Ammon's horn (tissue), 1 donor: ENCODE data around the gene CD33.

Source experiments
- DNase-seq: peaks from one replicate; pipeline ENCODE4 v3.0.0-alpha.2; 2016; ENCODE audit warnings: low spot score

The CD33 gene

GRCh38 chr19:51210191-51210784, 14.6 kb upstream of the CD33 start:
- no peak for DNase-seq

- DNase-seq = peak; percentile 59
These were observed 14.0 kb upstream of the CD33 start for GRCh38 chr19:51210874-51211361.

DNA sequence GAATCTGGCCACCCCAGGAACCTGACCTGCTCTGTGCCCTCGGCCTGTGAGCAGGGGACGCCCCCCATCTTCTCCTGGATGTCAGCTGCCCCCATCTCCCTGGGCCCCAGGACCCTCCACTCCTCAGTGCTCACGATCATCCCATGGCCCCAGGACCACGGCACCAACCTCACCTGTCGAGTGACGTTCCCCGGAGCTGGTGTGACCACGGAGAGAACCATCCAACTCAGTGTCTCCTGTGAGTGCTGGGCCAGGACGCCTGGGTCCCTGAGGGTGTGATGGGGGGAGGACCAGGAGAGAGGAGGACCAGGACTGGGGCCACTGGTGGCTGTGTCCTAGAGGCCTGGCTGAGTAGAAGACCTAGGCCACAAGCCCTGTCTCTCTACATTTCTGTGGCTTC, 13.0 kb upstream of the CD33 start:
- no peak for DNase-seq

DNA sequence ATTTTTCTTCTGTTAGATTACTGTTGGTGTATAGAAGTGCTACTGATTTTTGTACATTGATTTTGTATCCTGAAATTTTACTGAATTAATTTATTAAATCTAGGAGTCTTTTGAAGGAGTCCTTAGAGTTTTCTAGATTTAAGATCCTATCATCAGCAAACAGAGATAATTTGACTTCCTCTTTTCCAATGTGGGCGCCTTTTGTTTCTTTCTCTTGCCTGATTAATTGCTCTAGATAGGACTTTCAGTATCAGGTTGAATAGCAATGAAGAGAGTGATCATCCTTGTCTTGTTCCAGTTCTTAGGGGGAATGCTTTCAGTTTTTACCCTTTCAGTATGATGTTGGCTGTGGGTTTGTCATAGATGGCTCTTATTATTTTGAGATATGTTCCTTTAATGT, 5.6 kb upstream of the CD33 start:
- no peak for DNase-seq

DNA sequence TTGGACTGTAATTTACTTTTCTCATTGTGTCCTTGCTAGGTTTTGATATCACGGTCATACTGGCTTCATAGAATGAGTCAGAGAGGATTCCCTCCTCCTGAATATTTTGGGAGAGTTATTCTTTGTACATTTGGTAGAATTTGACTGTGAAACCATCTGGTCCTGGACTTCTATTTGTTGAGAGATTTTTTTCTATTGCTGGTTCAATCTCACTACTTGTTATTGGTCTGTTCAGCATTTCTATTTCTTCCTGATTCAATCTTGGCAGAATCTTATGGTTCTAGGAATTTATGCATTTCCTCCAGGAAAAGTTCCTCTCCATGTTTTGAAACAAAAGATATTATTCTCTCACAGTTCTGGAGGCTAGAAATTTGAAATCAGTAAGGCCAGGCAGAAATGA, 4.9 kb upstream of the CD33 start:
- DNase-seq = no peak

DNA sequence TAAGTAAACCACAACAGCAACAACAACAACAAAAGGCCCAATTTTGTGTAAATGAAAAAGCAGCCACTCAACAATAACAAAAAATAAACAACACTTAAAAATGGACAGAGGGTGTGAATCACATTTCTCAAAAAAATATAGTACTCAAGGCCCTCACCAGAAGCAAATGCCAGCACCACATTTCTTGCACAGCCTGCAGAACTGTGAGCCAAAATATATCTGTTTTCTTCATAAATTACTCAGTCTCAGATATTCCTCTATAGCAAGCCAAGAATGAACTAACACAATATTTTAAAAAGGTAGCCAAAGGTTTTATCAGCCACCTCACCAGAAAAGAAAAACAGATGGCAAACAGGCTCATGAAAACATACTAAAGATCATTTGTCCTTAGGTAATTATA, 3.9 kb upstream of the CD33 start:
- DNase-seq = no peak

- DNase-seq = no peak
These were observed 678 bp upstream of the CD33 start for GRCh38 chr19:51224163-51224641.

DNA sequence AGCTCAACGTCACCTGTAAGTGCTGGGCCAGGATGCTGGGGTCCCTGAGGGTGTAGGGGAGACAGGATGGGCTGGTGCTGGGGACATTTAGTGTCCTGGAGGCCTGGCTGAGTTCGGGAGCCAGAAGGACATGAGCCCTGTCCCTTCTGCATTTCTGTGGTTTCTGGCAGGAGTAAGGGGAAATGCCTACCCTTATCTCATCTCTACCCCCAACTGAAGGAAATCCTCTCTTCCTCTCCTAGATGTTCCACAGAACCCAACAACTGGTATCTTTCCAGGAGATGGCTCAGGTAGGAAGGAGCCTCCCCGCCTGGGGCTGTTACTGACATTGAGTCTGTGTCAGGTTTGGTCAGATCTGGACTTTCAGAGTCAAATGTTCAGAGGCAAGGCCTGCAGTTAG, 1.2 kb downstream of the CD33 start:
- DNase-seq = no peak

- no peak for DNase-seq
These were observed 2.4 kb downstream of the CD33 start for GRCh38 chr19:51227326-51227725.

DNA sequence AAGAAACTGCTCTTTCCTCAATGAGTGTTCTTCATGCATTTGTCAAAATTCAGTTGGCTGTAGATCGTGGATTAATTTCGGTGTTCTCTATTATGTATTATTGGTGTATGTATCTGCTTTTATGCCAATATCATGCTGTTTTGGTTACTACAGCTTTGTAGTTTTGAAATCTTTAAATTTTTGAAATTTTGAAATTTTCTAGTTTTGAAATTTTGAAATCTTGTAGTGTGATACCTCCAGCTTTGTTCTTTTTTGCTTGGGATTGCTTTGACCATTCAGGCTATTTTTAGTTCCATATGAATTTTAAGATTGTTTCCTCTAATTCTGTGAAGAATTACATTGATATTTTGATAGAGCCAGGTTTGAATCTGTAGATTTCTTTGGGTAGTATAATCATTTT, 3.1 kb downstream of the CD33 start:
- no peak for DNase-seq

DNA sequence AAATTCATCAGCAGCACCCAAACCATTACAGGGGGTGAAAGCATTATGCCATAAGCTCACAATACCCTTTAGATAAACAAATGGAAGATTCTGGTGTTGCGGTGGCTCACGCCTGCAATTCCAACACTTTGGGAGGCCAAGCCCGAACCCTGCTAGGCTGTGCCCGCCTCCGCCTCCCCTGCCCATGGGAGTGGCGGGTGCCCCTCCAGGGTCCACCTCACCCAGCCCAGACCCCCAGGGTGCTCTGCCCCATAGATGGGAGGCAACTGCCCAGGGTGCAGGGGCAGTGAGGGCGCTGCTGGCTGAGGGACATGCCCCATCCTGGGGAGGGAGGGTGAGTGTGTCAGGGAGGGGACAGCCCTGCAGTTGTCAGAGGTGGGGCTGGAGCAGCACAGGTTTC, 16.0 kb downstream of the CD33 start:
- DNase-seq = no peak

GRCh38 chr19:51242881-51243630, 18.2 kb downstream of the CD33 start:
- no peak for DNase-seq

DNA sequence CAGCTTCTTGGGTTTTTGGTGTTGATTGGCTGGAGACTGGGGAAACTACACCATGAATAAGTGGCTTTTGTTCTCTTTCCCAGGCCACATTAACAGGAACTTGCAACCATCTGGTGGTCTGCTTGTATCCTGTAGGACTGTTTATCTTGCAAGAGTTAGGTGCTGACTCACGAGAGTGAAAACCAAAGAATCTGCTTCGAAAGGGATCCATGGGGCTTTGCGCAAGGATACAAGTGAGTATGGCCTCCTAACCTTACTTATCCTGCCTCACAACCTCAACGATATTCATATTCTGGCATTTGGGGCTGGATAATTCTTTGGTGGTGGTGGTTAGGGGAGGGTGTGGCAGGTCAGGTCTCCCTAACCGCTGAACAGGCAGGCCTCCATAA, 21.3 kb downstream of the CD33 start:
- DNase-seq = no peak

GRCh38 chr19:51247972-51248590, 23.2 kb downstream of the CD33 start:
- DNase-seq = no peak

DNA sequence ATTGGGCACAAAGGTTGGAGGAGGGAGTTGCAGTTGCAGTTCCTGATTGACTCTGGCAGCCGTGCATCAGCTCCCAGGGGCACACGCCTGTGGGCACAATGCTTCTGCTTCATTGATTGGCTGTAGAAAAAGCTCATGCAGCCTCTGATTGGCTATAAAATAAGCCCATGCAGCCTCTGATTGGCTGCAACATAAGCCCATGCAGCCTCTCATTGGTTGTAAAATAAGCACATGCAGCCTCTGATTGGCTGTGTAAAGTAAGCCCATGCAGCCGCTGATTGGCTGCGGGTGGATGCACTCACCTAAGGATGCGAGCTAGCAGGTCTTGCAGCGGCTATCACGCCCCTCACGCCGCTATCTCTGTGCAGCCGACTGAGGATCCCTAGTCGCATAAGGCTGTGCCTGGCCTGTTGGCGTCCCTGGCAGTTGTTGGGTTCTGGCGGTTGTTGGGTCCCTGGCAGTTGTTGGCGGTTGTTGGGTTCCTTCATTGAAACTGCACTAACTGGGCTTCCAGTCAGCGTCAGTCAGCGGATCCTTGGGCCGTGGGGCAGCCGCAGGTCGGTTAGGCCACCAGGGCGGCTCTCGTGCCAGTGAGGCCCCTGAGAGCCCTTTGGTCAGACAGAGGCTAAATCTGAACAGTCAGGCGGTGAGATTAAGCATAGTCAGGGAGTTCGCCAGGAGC, 26.0 kb downstream of the CD33 start, which contains the start of gene SIGLECL1:
Gene SIGLECL1 (plus strand): TSS at position 295 of the 682 bp plus-strand sequence. CDS start 12,993 bp downstream, outside the sequence.
- DNase-seq = no peak

DNA sequence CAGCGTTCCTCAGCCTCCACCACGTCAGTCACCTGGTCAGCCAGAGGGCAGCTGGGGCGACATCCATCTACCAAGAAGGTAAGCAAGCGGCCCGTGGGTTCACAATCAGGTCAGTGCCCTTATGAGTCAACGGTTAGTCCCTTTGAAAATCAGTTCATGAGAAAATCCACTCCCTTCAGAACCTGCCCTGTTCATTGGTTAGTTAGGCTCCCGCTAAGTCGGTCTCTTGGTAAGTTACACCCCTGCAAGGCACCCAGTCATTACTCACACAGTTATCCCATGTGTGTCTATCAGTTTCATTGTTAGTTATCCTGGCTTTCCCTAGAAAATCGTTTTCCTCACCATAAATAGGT, 26.6 kb downstream of the CD33 start:
- no peak for DNase-seq

- no peak for DNase-seq
These were observed 27.6 kb downstream of the CD33 start for GRCh38 chr19:51252306-51253079.

DNA sequence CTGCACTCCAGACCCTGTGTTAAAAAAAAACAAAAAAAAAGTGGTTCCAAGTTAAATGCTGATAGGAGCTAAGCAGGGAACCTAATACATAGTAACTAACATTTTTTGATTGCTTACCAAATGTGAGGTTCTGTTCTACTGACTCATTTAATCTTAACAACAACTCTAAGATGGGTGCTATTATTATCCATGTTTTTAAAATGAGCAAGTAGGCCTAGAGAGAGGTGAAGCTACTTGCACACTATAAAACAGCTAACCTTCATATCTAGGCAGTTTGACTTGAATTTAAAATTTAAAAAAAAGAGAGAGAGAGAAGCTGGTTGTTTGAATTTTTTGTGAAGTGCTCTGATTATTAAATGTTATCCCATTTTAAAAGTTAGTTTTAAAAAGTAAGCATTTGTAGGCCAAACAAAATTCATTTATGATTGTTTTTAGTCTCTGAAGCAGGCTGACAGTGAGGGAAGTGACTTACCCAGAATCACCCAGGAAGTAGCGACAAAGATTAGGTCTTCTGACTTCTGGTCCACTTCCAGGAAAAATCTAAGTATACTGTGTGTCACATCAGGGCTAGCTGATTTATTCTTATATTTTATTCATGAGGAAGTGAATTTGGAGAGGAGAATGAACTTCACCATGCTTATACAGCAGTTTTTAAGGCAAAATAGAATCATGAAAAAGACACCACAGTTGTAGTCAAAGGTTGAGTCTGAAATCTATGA, 28.4 kb downstream of the CD33 start:
- no peak for DNase-seq

GRCh38 chr19:51256155-51256625, 31.3 kb downstream of the CD33 start:
- DNase-seq = no peak

DNA sequence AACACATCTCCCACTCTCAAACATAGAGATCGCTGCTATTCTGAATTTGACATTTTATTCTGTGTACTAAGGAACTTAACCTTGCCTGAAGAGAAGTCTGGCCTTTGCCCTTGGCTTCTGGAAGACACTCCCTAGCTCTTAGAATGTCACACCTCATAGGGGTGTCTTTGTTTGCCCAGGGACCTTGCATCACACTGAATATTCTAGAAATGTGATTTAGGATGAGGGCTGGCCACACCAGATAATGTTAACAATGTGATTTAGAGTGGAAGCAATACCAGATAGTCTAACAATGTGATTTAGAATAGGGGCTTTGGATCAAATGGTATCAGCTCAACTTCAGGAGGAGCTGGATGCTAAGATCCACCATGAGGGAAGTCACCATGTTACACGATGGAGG, 32.6 kb downstream of the CD33 start:
- DNase-seq = no peak
